ENCODE measurements around the gene RSPO1. TPM values are rescaled to one million over a fixed set of nuclear protein-coding genes. Genes with fewer than 3 reads are reported as not detected.

RSPO1 gene
- total and polyA plus RNA-seq, 10 of the 15 experiments (the other 5 are each of a cell fraction or from before 2014, with no cell fraction given) = not detected

- no peak for TF ChIP-seq NR2F1 (conservative IDR thresholded peaks at IDR 0.05)
These were observed 555 bp upstream of the RSPO1 start (continued) for GRCh38 chr1:37634992-37635902.

GRCh38 chr1:37633938-37634243 is 801 bp downstream of the RSPO1 start:
- WGBS (ENCODE audit: insufficient coverage, insufficient replicate concordance, low lambda C conversion rate, missing lambda C conversion rate) = 24% methylated on average over 19 of the region's 20 CpGs
- ChIA-PET RAD21 (ENCODE audit: unreplicated experiment) (no interaction called here), POLR2A (no interaction called here), SMC1A (ENCODE audit: uncharacterized antibody, unreplicated experiment) (no interaction called here), CTCF (no interaction called here)
- ATAC-seq (no peak), FAIRE-seq (no peak), DNase-seq (ENCODE audit: low read depth, low spot score) (no peak)
- no peak overlapping the region for H3K9ac ChIP-seq (ENCODE audit: control insufficient read depth, insufficient read depth, low read length)
- H3K4me3 ChIP-seq = no peak overlapping the region
- TF ChIP-seq, protein P1, sequence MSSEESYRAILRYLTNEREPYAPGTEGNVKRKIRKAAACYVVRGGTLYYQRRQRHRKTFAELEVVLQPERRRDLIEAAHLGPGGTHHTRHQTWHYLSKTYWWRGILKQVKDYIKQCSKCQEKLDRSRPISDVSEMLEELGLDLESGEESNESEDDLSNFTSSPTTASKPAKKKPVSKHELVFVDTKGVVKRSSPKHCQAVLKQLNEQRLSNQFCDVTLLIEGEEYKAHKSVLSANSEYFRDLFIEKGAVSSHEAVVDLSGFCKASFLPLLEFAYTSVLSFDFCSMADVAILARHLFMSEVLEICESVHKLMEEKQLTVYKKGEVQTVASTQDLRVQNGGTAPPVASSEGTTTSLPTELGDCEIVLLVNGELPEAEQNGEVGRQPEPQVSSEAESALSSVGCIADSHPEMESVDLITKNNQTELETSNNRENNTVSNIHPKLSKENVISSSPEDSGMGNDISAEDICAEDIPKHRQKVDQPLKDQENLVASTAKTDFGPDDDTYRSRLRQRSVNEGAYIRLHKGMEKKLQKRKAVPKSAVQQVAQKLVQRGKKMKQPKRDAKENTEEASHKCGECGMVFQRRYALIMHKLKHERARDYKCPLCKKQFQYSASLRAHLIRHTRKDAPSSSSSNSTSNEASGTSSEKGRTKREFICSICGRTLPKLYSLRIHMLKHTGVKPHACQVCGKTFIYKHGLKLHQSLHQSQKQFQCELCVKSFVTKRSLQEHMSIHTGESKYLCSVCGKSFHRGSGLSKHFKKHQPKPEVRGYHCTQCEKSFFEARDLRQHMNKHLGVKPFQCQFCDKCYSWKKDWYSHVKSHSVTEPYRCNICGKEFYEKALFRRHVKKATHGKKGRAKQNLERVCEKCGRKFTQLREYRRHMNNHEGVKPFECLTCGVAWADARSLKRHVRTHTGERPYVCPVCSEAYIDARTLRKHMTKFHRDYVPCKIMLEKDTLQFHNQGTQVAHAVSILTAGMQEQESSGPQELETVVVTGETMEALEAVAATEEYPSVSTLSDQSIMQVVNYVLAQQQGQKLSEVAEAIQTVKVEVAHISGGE (CRISPR knock-in tag; IDR thresholded peaks at IDR 0.05) = no peak
- no peak for TF ChIP-seq FOS (IDR thresholded peaks at IDR 0.05; ENCODE audit: borderline replicate concordance, extremely low read depth, insufficient read length)
- TF ChIP-seq, protein P2, sequence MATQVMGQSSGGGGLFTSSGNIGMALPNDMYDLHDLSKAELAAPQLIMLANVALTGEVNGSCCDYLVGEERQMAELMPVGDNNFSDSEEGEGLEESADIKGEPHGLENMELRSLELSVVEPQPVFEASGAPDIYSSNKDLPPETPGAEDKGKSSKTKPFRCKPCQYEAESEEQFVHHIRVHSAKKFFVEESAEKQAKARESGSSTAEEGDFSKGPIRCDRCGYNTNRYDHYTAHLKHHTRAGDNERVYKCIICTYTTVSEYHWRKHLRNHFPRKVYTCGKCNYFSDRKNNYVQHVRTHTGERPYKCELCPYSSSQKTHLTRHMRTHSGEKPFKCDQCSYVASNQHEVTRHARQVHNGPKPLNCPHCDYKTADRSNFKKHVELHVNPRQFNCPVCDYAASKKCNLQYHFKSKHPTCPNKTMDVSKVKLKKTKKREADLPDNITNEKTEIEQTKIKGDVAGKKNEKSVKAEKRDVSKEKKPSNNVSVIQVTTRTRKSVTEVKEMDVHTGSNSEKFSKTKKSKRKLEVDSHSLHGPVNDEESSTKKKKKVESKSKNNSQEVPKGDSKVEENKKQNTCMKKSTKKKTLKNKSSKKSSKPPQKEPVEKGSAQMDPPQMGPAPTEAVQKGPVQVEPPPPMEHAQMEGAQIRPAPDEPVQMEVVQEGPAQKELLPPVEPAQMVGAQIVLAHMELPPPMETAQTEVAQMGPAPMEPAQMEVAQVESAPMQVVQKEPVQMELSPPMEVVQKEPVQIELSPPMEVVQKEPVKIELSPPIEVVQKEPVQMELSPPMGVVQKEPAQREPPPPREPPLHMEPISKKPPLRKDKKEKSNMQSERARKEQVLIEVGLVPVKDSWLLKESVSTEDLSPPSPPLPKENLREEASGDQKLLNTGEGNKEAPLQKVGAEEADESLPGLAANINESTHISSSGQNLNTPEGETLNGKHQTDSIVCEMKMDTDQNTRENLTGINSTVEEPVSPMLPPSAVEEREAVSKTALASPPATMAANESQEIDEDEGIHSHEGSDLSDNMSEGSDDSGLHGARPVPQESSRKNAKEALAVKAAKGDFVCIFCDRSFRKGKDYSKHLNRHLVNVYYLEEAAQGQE (IDR thresholded peaks at IDR 0.05; ENCODE audit: low read depth, low read length) = no peak
- TF ChIP-seq ESRRA (IDR thresholded peaks at IDR 0.05; ENCODE audit: low read length) = no peak
- no peak for TF ChIP-seq PRDM15 (CRISPR knock-in tag; IDR thresholded peaks at IDR 0.05)
- no peak for TF ChIP-seq HDGF (IDR thresholded peaks at IDR 0.05)
- TF ChIP-seq POLR2AphosphoS2 (IDR thresholded peaks at IDR 0.05; ENCODE audit: low read depth, low read length) = no peak
- no peak for TF ChIP-seq MYB (IDR thresholded peaks at IDR 0.05; ENCODE audit: borderline replicate concordance, low read depth, low read length)
- H2AFZ ChIP-seq (ENCODE audit: control insufficient read depth, low read depth, low read length) = no peak overlapping the region
- intact Hi-C loops (cut with micrococcal nuclease; ENCODE audit: unreplicated experiment) (no loop called here), in situ Hi-C loops (cut with MboI) (no loop called here)
- H3K79me2 ChIP-seq (ENCODE audit: control insufficient read depth, insufficient read depth, low read length) = no peaks in the 10 kb centered on the region
- H4K20me1 ChIP-seq (ENCODE audit: control insufficient read depth, insufficient read depth) = no peaks in the 10 kb centered on the region
- H3K9me3 ChIP-seq (replicated peaks; ENCODE audit: control insufficient read depth, insufficient read depth, low read length) = no peaks in the 10 kb centered on the region
- H3K4me1 ChIP-seq (ENCODE audit: control insufficient read depth, insufficient read depth, low read length) = no peaks in the 10 kb centered on the region
- H3K27me3 ChIP-seq (replicated peaks in 1 of 2; ENCODE audit: control insufficient read depth in 2 of 2, insufficient read depth in 2 of 2, low read length in 1 of 2) = peaks cover 24 to 34% of the 10 kb centered on the region in 2 experiments
- no TSS peak for BruUV-seq (replicated peaks)
- no peak overlapping the region for H3K4me2 ChIP-seq (ENCODE audit: control insufficient read depth, insufficient read depth)
- no peak overlapping the region for H3K27ac ChIP-seq (ENCODE audit: control insufficient read depth, insufficient read depth)
- no peaks in the 10 kb centered on the region for H3K36me3 ChIP-seq (ENCODE audit: control insufficient read depth in 2 of 2, insufficient read depth in 2 of 2, low read length in 1 of 2)
